HUES48 (cell line): ENCODE measurements around the gene CD52.
"Not testable (repeated sequence)": the region's sequence is repeated elsewhere in the genome, so short reads cannot be mapped to it uniquely, and the experiment has no call there.

ENCODE experiments used
- H3K27ac ChIP-seq: one replicate; pipeline ENCODE4 v1.7.0; 2013; ENCODE audit warnings: low read depth, low read length, inconsistent platforms
- H3K27me3 ChIP-seq: 2 replicates; pipeline ENCODE4 v1.6.1; 2013; ENCODE audit warnings: mild to moderate bottlenecking, low read length; ENCODE audit not compliant: control insufficient read depth, insufficient read depth
- H3K36me3 ChIP-seq: 2 replicates; pipeline ENCODE4 v1.6.1; 2013; ENCODE audit warnings: low read length; ENCODE audit not compliant: control insufficient read depth, insufficient read depth
- H3K4me1 ChIP-seq: 2 replicates; pipeline ENCODE4 v1.6.1; 2013; ENCODE audit warnings: mild to moderate bottlenecking, low read length; ENCODE audit not compliant: control insufficient read depth, insufficient read depth
- H3K4me3 ChIP-seq: 2 replicates; pipeline ENCODE4 v1.5.1; 2013; ENCODE audit warnings: mild to moderate bottlenecking, low read depth, low read length
- H3K9ac ChIP-seq: 2 replicates; pipeline ENCODE4 v1.6.1; 2013; ENCODE audit warnings: mild to moderate bottlenecking, low read depth, low read length, moderate library complexity
- H3K9me3 ChIP-seq: 2 replicates; pipeline ENCODE4 v1.6.1; 2013; ENCODE audit warnings: low read length; ENCODE audit not compliant: control insufficient read depth, insufficient read depth

CD52 gene

DNA sequence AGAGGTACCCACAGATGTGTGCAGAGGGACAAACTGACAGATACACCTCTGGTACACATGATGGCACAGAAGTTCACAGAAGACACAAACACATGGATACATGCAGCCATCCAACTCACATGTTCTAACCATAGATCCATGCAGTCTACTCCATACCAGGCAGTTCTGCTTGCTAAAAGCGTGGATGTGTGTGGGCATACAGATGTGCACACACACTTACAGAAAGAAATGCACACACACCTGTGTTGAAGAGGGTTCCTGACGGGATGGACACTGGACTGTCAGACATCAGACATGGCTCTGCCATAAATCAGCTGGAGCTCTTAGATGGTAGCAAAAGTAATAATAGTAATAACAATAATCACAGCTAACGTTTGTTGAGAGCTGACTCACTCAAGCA lies 6.8 kb downstream of the CD52 start:
- H3K27ac ChIP-seq, result no peak overlapping the region
- H3K27me3 ChIP-seq, result no peaks in the 10 kb centered on the region
- no peak overlapping the region for H3K4me3 ChIP-seq
- H3K9ac ChIP-seq, result no peak overlapping the region
- H3K4me1 ChIP-seq, result no peaks in the 10 kb centered on the region
- no peaks in the 10 kb centered on the region for H3K9me3 ChIP-seq
- H3K36me3 ChIP-seq, result peaks cover 50% of the 10 kb centered on the region

DNA sequence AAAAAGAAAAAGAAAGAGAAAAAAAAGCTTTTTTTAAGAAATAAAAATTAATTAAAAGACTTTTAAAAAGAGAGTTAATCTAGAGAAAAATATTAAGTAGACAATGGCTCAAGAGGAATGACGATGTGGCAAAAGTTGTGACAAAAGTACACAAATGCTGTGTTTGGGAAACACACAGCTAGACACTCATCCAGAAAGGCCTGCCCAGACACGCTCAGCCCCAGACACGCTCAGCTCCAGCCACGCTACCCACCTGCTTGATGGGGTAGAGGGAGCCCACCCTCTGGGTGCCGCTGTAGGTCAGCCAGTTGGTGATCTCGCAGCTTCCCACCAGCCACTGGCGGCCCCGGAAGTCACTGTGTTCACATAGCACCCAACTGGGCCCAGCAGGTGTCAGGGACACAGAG lies 10.2 kb downstream of the CD52 start:
- Histone ChIP-seq H3K4me3 (no peak overlapping the region), H3K9ac (no peak overlapping the region), H3K4me1 (no peaks in the 10 kb centered on the region), H3K27me3 (no peaks in the 10 kb centered on the region), H3K36me3 (peaks cover 54% of the 10 kb centered on the region), H3K27ac (no peak overlapping the region), H3K9me3 (no peaks in the 10 kb centered on the region)

DNA sequence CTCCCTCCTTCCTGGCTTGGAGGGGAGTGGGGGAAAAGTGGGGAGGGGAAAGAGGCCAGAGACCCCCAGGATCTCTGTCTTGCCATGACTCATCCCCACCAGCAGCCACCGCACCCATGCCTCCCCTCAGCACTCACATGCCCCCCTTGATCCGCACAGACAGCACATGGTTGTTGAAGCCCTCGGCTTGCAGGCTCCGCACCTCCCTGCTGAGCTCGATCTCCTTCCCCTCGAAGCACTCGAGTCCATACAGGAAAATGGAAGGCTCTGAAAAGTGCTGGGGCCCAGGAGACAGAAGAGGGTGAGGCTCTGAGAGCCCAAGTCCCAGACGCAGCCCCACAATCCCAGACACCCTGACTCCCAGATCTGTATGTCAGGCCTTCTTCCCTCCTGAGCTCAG lies 10.8 kb downstream of the CD52 start:
- Histone ChIP-seq H3K27ac (no peak overlapping the region), H3K27me3 (no peaks in the 10 kb centered on the region), H3K36me3 (peaks cover 47% of the 10 kb centered on the region), H3K9me3 (no peaks in the 10 kb centered on the region), H3K4me1 (no peaks in the 10 kb centered on the region), H3K9ac (no peak overlapping the region), H3K4me3 (no peak overlapping the region)

DNA sequence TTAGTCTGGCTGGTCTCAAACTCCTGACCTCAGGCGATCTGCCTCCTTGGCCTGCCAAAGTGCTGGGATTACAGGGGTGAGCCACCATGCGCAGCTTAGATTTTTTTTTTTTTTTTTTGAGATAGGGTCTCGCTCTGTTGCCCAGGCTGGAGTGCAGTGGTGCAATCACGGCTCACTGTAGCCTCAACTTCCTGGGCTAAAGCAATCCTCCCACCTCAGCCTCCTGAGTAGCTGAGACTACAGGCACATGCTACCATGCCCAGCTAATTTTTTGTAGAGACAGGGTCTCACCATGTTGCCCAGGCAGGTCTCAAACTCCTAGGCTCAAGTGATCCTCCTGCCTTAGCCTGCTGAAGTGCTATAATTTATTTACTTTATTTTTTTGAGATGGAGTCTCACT lies 11.6 kb downstream of the CD52 start:
- H3K9me3 ChIP-seq, H3K4me1 ChIP-seq, H3K27ac ChIP-seq, H3K27me3 ChIP-seq, H3K9ac ChIP-seq, H3K4me3 ChIP-seq: not testable (repeated sequence)
- H3K36me3 ChIP-seq, result peaks cover 40% of the 10 kb centered on the region

DNA sequence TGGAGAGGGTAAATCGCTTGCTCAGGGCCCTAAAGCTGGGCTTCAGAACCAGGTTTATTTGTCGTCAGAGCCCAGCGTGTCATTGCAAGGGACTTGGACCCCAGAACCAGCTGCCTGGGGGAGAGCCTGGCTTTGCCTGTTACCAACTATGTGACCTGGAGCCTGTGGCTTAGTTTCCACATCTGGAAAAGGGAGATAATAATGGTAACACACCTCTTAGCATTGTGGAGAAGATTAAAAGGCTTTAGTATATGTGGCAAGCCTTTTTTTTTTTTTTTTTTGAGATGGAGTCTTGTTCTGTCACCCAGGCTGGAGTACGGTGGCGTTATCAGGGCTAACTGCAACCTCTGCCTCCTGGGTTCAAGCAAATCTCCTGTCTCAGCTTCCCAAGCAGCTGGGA lies 12.5 kb downstream of the CD52 start:
- Histone ChIP-seq H3K4me3 (no peak overlapping the region), H3K27me3 (no peaks in the 10 kb centered on the region), H3K9me3 (no peaks in the 10 kb centered on the region), H3K36me3 (peaks cover 33% of the 10 kb centered on the region), H3K4me1 (no peaks in the 10 kb centered on the region), H3K27ac (no peak overlapping the region), H3K9ac (no peak overlapping the region)

DNA sequence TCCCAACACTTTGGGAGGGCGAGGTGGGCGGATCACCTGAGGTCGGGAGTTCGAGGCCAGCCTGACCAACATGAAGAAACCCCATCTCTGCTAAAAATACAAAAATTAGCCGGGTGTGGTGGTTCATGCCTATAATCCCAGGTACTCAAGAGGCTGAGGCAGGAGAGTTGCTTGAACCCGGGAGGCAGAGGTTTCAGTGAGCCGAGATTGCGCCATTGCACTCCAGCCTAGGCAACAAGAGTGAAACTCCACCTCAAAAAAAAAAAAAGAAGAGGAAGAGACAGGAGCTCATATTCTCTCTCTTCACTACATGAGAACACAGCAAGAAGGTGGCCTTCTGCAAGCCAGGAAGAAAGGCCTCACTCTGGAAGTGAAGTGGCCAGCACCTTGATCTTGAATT lies 15.6 kb downstream of the CD52 start:
- H3K4me1 ChIP-seq, H3K4me3 ChIP-seq, H3K27me3 ChIP-seq, H3K9ac ChIP-seq, H3K9me3 ChIP-seq, H3K27ac ChIP-seq: not testable (repeated sequence)
- peaks cover 17% of the 10 kb centered on the region for H3K36me3 ChIP-seq

DNA sequence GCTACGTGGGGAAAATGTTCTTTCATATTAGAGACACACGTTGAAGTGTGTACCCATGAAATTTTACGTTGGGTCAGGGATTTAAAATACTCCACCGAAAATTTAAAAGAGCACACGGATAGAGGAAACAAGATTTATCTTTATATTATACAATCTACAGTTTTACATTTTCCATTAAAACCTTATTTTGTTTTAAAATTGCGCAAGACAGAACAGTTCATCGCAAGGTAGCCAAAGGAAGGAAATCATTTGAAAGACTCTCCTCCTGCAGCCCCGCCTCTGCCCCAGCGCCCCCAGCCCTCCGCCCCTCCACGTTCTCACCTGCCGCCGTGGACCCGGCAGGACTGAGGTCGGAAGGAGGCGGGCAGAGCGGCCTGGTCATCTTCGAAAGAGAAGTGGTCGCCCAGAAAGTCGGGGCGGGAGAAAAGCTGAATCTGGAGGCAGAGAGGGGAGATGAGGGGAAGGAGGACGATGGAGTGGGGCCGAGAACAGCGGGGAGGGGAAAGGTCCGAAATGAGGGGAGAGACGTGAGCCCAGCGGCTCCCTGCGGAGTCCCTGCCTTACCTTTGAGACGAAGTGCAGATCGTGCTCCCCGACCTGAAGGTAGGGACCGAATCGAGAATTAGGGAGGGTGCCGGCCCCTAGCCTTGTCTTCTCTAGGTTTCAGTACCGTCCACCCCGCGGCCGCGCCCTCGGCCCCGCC lies 18.2 kb downstream of the CD52 start:
- Histone ChIP-seq H3K4me1 (peaks cover 10% of the 10 kb centered on the region; the same call in 1 of the 2 replicates), H3K27ac (peak overlapping the region; percentile 50), H3K4me3 (peak overlapping the region; percentile 92), H3K27me3 (peaks cover 4% of the 10 kb centered on the region), H3K9ac (no peak overlapping the region; the same call in 1 of the 2 replicates), H3K36me3 (peaks cover 7% of the 10 kb centered on the region), H3K9me3 (no peaks in the 10 kb centered on the region)

DNA sequence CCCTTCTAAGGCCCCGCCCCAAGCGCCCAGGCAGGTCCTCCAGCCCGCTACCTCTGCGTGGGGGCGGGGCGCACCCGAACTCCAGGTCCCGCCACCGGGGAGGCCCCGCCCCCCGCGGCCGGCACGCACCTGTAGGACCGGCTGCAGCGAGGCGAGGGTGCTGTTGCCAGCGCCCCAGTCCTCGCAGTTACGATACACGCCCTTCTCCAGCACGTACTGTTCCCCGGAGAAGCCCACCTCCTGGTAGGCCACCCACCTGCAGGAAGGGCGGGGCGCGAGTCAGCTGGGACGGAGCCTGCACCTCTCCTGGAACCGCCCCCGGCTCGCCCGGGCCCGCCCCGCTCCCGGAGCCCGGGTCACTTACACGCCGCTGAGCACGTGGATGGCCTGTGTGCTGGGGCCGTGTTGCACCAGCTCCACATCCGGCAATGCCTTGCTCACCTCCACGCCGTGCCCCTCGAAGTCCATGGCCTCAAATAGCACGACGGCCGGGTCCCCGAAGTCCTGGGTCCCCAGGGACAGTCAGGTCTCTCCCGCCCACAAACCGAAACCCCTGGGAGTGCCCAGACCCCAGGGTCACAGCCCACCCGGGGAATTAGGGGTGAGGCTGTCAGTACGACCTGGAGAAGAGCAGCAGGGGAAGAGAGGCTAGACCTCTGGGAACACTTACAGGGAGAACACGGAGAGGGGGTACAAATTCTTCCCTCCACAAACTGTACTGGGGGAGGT lies 18.9 kb downstream of the CD52 start:
- Histone ChIP-seq H3K27me3 (peaks cover 4% of the 10 kb centered on the region), H3K36me3 (peaks cover under 1% of the 10 kb centered on the region; the same call in 1 of the 2 replicates), H3K27ac (peak overlapping the region; percentile 50), H3K4me1 (peaks cover 10% of the 10 kb centered on the region; the same call in 1 of the 2 replicates), H3K9ac (no peak overlapping the region), H3K4me3 (peak overlapping the region; percentile 92), H3K9me3 (no peaks in the 10 kb centered on the region)

DNA sequence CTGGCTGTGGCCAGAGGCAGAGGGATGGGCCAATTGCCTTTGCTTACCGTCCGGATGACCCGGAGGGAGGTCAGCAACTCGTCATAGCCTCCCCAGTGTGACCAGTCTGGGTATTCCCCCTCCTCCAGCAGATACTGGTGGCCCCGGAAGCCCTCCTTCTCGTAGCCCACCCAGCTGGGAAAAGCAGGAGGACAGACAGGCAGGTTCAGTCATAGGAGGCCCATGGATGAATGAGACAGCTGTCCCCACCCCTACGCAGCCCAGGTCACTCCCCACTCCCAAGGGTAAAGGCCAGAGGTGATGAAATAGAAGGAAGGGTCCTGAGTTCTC lies 19.4 kb downstream of the CD52 start:
- Histone ChIP-seq H3K9ac (no peak overlapping the region), H3K27ac (no peak overlapping the region)

DNA sequence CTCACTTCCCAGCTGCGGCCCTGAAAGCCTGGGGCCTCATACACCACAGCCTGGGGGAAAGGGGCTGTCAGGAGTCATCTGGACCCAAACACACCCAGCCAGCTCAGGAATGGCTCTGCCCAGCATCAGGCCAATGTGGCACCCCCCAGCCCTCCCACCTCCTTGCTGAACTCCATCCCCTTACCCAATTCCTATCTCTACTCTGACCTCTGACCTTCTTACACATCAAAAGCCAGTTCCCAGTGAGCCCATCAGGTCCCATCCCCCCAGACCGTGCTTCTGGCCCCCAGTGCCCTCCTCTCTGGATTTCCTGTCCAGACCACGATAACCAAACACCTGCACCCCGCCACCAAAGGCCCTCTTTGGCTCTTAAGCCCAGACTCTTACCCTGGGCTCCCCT lies 19.9 kb downstream of the CD52 start:
- Histone ChIP-seq H3K27me3 (peaks cover 4% of the 10 kb centered on the region), H3K4me3 (no peak overlapping the region), H3K36me3 (no peaks in the 10 kb centered on the region), H3K9me3 (no peaks in the 10 kb centered on the region), H3K9ac (no peak overlapping the region), H3K27ac (no peak overlapping the region), H3K4me1 (peaks cover 10% of the 10 kb centered on the region; the same call in 1 of the 2 replicates)

More for the DNA sequence above, 19.4 kb downstream of the CD52 start:
- no peak overlapping the region; the same call in 1 of the 2 replicates for H3K4me3 ChIP-seq
- H3K36me3 ChIP-seq, result no peaks in the 10 kb centered on the region
- peaks cover 4% of the 10 kb centered on the region for H3K27me3 ChIP-seq
- peaks cover 10% of the 10 kb centered on the region; the same call in 1 of the 2 replicates for H3K4me1 ChIP-seq
- H3K9me3 ChIP-seq, result no peaks in the 10 kb centered on the region

DNA sequence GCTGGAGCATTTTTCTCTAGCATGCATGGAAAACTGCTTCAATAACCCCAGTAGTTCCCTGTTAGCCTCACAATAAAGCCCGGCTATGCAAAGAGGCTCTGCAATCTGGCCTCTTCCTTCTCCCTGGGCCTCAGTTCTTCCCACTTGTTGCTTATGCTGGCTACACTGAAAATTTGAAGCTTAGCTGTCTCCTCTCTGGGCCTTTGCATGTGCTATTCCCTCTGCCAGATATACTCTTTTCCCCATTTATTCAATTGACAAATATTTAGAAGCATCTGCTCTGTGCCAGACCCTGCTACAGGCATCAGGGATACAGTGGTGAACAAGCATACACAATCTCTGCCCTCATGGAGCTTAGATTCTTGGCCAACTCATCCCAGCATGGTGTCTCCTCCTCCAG lies 20.9 kb downstream of the CD52 start:
- Histone ChIP-seq H3K9ac (no peak overlapping the region), H3K36me3 (no peaks in the 10 kb centered on the region), H3K4me3 (no peak overlapping the region), H3K27me3 (peaks cover 4% of the 10 kb centered on the region), H3K27ac (no peak overlapping the region), H3K9me3 (no peaks in the 10 kb centered on the region), H3K4me1 (peaks cover 10% of the 10 kb centered on the region; the same call in 1 of the 2 replicates)
